NB4 (cell line): ENCODE measurements around the gene YIPF6.

Experiments
- CTCF ChIP-seq: IDR thresholded peaks from one replicate; pipeline ENCODE4 v1.5.1; 2012; ENCODE audit warnings: low read depth, low read length
- MYC ChIP-seq: IDR thresholded peaks from 2 replicates; pipeline ENCODE4 v1.6.1; 2011; ENCODE audit warnings: low read depth, low read length

GRCh38 chrX:68574240-68574639, 75.4 kb downstream of the YIPF6 start:
- TF ChIP-seq CTCF (no peak), MYC (no peak)
